Neuron (in vitro differentiated cells): ENCODE results near the gene LANCL2.
A peak's percentile ranks its signal among the peaks of the same experiment; 100 is the strongest.

ENCODE experiments used
- H2AFZ ChIP-seq: one replicate; pipeline ENCODE4 v1.6.1; 2013; ENCODE audit warnings: low read depth, mild to moderate bottlenecking, inconsistent platforms, low read length, moderate library complexity
- H3K27me3 ChIP-seq: one replicate; pipeline ENCODE4 v1.6.1; 2013; ENCODE audit warnings: low read length; ENCODE audit not compliant: insufficient read depth
- H3K36me3 ChIP-seq: one replicate; pipeline ENCODE4 v1.6.1; 2013; ENCODE audit warnings: low read length; ENCODE audit not compliant: insufficient read depth
- H3K4me1 ChIP-seq: one replicate; pipeline ENCODE4 v1.6.1; 2013; ENCODE audit warnings: low read length; ENCODE audit not compliant: insufficient read depth
- H3K4me3 ChIP-seq: 2 replicates; pipeline ENCODE4 v1.5.1; 2013; ENCODE audit warnings: mild to moderate bottlenecking, low read length, moderate library complexity
- H3K9me3 ChIP-seq: one replicate; pipeline ENCODE4 v1.6.1; 2013; ENCODE audit warnings: low read length

Gene LANCL2

DNA sequence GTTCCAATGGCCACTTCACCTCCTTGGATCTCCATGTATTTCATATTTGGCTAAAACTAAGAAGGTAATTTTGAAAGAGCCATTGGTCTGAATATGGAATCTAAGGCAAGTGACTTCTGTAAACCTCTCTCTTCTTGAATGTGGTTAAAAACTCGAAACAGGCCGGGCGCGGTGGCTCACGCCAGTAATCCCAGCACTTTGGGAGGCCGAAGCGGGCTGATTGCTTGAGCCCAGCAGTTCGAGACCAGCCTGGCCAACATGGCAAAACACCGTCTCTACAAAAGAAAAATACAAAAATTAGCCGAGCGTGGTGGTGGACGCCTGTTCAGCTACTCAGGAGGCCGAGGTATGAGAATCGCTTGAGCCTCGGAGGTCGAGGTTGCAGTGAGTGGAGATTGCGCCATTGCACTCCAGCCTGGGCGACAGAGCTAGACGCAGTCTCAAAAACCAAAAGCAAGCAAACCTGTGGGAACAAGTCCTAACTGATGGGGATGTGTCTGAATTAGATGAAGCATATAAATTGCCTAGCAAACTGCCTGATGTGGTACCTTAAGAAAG, 2.2 kb downstream of the LANCL2 start:
- H2AFZ ChIP-seq = no peak overlapping the region
- peaks cover 17% of the 10 kb centered on the region for H3K4me1 ChIP-seq
- no peaks in the 10 kb centered on the region for H3K27me3 ChIP-seq
- no peaks in the 10 kb centered on the region for H3K9me3 ChIP-seq
- no peaks in the 10 kb centered on the region for H3K36me3 ChIP-seq
- H3K4me3 ChIP-seq = peak overlapping the region; percentile 77

DNA sequence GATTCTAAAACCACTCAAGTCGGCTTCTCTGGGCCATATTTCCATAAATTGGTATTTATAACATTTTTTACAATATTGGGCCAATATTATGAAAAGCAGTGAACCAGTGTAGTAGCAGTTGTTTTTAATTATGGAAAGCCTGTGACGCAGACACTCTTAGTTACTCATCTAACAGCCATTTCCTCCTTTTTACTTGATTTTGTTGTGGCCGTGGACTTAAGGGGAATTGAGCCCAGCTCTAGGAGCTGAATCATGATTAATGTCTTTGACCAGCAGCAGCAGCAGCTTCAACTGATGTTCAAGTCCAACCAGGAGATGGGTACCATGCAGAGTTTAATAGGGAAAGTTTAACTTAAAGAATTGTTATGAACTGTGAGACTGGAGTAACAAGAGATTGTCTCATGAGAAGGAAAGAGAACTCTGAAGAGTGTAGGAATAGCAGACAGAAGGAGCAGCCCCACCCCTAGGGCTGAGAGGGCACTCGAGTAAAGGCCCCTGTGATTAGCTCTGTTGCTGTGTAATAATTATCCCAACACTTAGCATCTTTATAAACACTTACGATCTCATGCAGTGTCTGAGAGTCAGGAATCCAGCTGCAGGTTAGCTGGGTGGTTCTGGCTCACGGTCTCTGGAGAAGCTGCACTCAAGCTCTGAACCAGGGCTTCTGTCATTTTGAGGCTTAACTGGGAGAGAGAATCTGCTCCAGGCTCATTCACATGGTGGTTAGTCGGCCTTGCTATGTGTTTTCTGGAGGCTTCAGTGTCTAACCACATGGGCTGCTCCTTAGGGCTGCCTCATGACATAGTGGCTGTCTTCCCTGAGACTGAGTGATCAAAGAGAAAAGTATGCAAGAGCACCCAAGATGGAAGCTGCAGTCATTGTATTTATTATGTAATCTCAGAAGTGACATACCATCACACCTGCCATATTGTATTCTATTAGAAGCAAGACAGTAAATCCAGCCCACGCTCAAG, 4.6 kb downstream of the LANCL2 start:
- Histone ChIP-seq H2AFZ (no peak overlapping the region), H3K9me3 (no peaks in the 10 kb centered on the region), H3K27me3 (no peaks in the 10 kb centered on the region), H3K36me3 (no peaks in the 10 kb centered on the region), H3K4me1 (peaks cover 11% of the 10 kb centered on the region), H3K4me3 (no peak overlapping the region)

DNA sequence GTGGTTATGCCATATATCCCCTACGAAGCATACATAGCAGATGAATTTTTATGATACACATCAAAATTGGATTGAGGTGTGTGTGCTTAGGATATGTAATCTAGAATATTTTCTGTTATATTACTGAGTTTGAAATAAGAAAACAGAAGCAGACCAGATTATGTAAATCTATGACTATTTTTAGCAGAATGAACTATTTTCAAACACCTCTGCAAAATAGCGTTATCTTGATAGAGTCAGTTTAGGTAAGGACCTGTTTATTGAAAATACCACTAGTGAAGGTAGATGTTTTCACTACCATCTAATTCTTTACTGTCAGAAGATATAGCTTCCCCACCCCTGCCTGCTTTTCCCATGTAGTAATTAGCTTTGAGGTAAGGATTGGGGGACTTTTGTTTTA, 9.1 kb downstream of the LANCL2 start:
- peaks cover 2% of the 10 kb centered on the region for H3K9me3 ChIP-seq
- H3K36me3 ChIP-seq = no peaks in the 10 kb centered on the region
- no peaks in the 10 kb centered on the region for H3K4me1 ChIP-seq
- H3K27me3 ChIP-seq = no peaks in the 10 kb centered on the region
- no peak overlapping the region for H2AFZ ChIP-seq
- H3K4me3 ChIP-seq = no peak overlapping the region

DNA sequence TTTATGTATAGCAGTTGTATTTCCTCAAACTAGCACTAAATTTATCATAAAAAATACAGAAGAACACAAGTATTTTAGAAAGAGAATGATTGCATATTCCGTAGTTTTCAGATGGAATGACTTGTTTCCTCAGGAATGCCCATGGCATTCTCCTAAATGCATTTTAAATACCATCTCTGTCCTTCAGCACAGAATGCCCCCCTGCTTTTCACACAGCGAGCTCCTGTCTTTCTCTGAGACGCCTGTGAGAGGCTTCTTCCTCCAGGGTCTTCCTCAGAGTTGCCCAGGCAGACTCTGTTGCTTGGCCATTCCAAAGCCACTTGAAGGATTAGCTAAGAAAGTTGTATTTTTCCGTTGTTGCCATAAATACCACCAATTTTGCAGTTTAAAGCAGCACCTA, 10.1 kb downstream of the LANCL2 start:
- Histone ChIP-seq H3K36me3 (no peaks in the 10 kb centered on the region), H3K9me3 (peaks cover 2% of the 10 kb centered on the region), H3K4me1 (no peaks in the 10 kb centered on the region), H3K27me3 (no peaks in the 10 kb centered on the region), H2AFZ (no peak overlapping the region), H3K4me3 (no peak overlapping the region)

DNA sequence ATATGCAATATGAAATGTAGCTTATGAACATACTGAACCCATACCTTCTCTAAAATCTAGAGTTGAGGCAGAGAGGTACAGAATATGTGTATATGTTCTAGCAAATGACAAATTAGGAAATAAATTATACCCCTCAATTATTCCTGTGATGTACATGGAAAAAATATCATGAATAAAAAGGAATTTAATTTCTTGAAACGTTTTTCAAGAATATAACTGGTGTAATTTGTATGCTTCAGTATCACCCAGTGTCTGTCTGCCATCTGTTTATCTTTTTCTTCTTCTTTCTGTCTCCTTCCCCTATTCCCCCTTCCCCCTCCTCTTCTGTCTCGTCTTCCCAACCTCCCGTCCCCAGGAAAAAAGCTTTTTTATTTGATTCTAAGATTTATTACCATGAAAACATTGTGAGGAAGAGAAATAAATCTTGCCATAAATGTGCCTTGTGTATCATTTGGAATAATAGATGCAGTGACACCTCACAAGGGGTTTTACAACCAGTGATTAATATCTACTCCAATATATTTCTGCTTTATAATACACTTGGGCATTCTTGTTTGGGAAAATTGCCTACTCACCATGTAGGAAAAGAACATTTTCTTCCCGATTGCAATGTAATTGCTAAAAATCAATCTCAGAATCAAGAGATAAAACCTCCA, 12.2 kb downstream of the LANCL2 start:
- H2AFZ ChIP-seq = no peak overlapping the region
- H3K4me3 ChIP-seq = no peak overlapping the region
- no peaks in the 10 kb centered on the region for H3K4me1 ChIP-seq

DNA sequence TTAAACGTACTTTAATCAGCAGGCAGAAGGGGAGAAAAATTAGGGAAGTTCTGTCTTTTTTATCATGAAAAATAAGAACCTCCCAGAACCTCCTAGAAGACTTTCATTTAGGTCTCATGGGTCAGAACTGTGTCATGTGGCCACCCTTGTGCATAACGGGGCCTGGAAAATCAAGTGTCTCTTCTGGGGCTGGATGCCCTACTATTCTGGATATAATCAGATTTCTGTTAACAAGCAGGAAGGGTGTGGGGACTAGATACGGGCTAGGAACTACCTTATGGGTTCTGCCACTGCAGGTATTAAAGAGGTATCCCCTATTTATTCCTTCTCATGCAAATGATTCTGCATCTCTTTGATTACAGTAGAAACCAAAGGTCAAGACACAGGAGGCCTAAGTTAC, 14.1 kb downstream of the LANCL2 start:
- Histone ChIP-seq H3K36me3 (no peaks in the 10 kb centered on the region), H3K9me3 (peaks cover 2% of the 10 kb centered on the region), H3K4me1 (no peaks in the 10 kb centered on the region), H3K4me3 (no peak overlapping the region), H3K27me3 (no peaks in the 10 kb centered on the region), H2AFZ (no peak overlapping the region)

More for the DNA sequence above, 12.2 kb downstream of the LANCL2 start:
- Histone ChIP-seq H3K36me3 (no peaks in the 10 kb centered on the region), H3K27me3 (no peaks in the 10 kb centered on the region), H3K9me3 (peaks cover 2% of the 10 kb centered on the region)

DNA sequence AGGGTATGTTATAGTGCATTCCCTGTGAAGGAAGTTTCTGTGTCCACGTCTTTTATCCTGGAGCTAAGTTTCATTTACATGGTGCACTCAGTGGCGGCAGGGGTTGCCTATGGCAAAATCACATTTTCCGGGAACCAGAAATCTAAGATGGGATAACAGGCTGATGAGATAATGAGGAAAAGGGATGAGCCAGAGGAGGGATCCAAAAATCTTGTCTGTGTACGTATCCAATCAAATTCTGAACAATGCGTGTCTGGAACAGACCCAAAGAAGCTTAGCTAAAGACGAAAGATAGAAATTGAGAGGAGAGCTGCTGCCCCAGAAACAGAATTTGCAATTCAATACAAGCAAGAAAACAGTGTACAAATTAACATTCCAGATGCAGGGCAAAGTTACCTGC, 16.1 kb downstream of the LANCL2 start:
- H3K36me3 ChIP-seq = no peaks in the 10 kb centered on the region
- H3K4me1 ChIP-seq = no peaks in the 10 kb centered on the region
- H3K27me3 ChIP-seq = no peaks in the 10 kb centered on the region
- peaks cover 2% of the 10 kb centered on the region for H3K9me3 ChIP-seq
- H2AFZ ChIP-seq = no peak overlapping the region
- H3K4me3 ChIP-seq = no peak overlapping the region

DNA sequence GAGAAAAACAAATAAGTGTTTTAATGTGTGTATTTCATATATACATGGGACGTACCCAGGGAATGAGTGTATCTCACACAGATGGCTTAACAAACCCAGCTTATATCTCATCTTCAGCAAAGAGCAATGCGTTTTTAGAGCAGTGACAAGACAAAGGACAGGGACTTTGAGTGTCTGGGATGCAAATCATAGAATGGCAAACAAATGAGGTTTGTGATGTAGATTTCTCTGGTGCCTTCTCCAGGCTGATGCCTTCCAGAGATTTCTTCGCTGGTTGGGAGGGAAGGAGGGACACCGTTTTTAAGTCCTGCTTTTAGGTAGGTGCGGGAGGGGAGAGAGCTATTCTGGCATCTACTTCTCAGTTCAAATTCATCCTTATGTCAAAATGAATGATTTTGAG, 16.6 kb downstream of the LANCL2 start:
- H3K9me3 ChIP-seq = peaks cover 5% of the 10 kb centered on the region
- no peak overlapping the region for H2AFZ ChIP-seq
- no peak overlapping the region for H3K4me3 ChIP-seq
- no peaks in the 10 kb centered on the region for H3K27me3 ChIP-seq
- no peaks in the 10 kb centered on the region for H3K36me3 ChIP-seq
- H3K4me1 ChIP-seq = no peaks in the 10 kb centered on the region

DNA sequence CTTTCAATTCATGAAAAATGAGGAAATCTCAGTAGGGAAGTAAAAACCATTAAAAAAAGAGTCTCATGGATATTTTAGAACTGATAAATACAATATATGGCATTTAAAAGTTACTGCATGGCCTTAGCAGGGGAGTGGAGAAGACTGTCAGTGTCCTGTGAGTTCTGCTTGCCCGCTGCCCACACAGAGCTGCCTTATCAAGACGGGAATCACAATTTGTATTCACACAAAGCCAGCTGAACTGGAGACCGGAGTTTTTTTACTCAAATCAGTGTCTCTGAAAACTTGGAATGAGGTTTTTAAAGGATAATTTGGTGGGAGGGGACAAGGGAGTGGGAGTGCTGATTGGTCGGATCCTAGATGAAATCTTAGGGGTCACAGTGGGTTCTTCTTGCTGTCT, 17.1 kb downstream of the LANCL2 start:
- no peaks in the 10 kb centered on the region for H3K27me3 ChIP-seq
- no peak overlapping the region for H3K4me3 ChIP-seq
- no peaks in the 10 kb centered on the region for H3K36me3 ChIP-seq
- H2AFZ ChIP-seq = no peak overlapping the region
- peaks cover 9% of the 10 kb centered on the region for H3K9me3 ChIP-seq
- no peaks in the 10 kb centered on the region for H3K4me1 ChIP-seq

DNA sequence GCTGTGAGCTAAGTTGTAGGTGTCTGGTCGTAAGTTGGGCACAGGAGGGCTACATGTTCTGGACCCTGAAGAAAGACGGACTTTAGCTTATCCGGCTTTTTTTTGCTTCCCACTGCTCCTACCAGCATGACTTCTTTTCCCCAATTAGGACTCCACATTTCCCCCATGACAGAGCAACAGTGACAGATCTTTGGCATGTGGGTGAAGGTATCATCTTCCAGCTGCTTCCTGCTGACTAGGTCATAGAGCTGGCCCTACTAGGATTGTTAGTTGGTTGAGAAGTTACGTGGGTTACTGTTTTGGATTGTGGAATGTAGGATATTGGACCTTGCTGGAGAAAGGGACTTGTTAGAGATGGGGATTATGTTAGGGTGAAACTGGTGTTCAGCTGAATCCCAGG, 21.4 kb downstream of the LANCL2 start:
- Histone ChIP-seq H3K36me3 (peaks cover 1% of the 10 kb centered on the region), H3K9me3 (peaks cover 20% of the 10 kb centered on the region), H2AFZ (no peak overlapping the region), H3K4me3 (no peak overlapping the region), H3K4me1 (no peaks in the 10 kb centered on the region), H3K27me3 (no peaks in the 10 kb centered on the region)

DNA sequence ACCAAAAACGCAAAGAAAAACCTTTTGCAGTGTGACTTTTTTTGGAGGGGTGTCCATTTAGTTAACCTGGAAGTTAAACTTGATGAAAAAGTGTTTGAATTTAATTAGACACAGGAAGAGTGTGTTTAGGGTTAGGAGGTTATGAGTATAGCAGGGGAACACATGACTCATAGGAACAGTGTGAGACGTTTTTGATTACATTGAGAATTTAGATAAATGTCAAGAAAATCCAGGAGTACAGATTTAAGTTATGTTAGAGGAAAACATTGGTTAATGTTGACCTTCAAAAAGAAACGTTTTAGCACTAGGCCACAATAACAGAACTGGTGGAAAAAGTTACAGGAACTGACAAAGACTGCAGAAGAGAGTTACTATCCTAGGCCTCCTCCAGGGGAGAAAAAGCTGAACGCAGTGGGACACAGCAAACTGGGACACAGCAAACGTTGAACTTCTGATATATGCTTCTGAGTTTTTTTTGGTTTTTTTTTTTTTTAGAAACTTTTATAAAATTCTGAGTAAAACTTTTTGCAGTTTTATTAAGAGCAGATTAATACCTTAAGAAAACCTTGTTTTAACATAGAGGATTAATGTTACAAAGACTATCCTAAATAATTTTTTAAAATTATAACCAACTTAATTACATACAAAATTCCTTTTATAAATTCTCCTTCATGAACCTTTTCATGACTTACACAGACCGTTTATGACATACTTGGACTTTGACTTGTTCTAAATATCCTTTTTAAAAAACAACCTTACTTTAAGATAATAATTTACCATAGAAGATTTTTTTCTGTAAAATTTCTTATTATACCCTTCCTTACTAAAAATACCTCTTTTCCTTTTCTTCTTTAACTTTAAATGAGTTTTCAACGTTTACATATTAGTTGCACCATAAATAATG, 22.2 kb downstream of the LANCL2 start:
- Histone ChIP-seq H3K4me1 (no peaks in the 10 kb centered on the region), H2AFZ (no peak overlapping the region), H3K27me3 (no peaks in the 10 kb centered on the region), H3K36me3 (peaks cover 4% of the 10 kb centered on the region), H3K4me3 (no peak overlapping the region), H3K9me3 (peaks cover 20% of the 10 kb centered on the region)

- Histone ChIP-seq H3K27me3 (no peaks in the 10 kb centered on the region), H3K4me1 (no peaks in the 10 kb centered on the region), H3K36me3 (peaks cover 40% of the 10 kb centered on the region), H3K4me3 (no peak overlapping the region), H2AFZ (no peak overlapping the region), H3K9me3 (peaks cover 11% of the 10 kb centered on the region)
Measured at GRCh38 chr7:55396233-55396785, 31.2 kb downstream of the LANCL2 start.
